NCI-H128 (cell line): ENCODE measurements around the gene ACTR8.

ENCODE experiments used
- DNase-seq: peaks from one replicate; lab custom pipeline; 2025; ENCODE audit not compliant: unreplicated experiment; lab: John Stamatoyannopoulos, UW

Gene ACTR8

DNA sequence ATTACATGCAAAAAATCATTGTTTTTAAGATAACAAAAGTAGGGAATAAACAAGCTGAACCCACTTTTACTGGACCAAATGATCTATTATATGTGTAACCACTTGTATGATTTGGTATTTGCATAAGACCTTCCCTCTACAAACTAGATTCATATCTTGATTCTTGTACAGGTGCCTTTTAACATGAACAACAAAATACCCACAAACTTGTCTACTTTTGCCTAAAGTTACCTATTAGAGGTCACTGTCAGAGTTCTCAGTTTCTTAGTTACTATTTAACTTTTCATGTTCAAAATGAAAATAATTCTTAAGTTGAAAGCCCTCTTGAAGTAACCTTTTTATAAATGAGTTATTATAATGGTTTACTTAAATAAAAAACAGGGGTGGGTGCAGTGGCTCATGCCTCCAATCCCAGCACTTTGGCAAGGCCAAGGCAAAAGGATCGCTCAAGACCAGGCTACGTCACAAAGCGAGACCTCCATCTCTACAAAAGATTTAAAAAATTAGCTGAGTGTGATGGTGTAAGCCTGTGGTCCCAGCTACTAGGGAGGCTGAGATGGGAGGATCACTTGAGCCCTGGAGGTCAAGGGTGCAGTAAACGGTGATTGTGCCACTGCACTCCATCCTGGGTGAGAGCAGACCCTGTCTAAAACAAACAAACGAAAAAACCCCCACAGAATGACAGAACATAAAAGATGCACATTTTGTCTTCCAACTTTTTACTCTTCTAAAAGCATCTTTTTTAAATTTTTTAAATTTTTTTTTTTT, 16.0 kb downstream of the ACTR8 start:
- DNase-seq, result no peak

DNA sequence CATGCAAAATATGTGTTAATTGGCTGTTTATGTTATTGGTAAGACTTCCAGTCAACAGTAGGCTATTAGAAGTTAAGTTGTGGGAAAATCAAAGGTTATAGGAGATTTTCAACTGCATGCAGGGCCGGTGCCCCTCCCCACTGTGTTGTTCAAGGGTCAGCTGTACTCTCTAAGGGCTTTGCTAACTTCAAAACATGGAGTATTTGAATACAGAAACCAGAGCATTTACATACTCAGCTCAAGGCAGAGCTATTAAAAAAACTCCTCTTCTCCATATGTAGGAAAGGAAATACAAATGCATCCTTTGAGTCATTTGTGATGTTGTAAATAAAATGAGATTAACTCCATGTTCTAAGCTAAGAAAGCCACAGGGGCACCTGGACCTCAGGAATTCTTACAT, 18.8 kb downstream of the ACTR8 start:
- DNase-seq, result no peak

DNA sequence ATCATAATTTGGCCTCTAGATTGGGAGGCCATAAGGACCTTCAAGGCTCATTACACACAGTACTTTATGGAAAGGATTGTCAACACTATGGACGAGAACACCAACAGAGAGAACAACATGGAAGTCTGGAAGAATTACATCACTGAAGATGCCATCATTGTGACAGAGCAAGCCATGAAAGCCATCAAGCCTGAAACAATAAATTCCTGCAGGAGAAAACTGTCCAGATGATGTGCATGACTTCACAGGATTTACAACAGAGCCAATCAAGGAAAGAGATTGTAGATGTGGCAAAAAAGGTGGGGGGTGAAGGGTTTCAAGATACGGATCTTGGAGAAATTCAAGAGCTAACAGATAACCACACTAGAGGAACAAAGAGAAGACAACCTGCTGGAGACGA, 19.7 kb downstream of the ACTR8 start:
- no peak for DNase-seq

DNA sequence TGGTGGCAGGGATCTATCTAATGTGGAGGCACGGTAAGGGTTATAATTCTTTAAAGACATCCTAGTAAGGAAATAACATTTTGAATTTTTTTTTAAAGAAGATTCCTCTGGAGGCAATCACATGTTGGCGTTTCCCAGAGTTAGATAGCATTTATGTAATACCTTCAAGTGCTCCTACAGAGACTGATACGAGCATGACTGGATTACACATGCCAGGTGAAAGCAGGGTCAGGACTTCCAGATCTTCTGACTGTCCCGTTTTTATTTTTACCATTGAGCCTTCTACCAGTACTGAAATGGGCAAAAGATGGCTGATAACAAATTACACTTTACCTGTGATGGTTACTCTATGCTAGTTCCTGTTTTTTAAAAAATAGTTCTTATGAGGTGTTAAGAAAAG, 21.8 kb downstream of the ACTR8 start:
- DNase-seq, result no peak

DNA sequence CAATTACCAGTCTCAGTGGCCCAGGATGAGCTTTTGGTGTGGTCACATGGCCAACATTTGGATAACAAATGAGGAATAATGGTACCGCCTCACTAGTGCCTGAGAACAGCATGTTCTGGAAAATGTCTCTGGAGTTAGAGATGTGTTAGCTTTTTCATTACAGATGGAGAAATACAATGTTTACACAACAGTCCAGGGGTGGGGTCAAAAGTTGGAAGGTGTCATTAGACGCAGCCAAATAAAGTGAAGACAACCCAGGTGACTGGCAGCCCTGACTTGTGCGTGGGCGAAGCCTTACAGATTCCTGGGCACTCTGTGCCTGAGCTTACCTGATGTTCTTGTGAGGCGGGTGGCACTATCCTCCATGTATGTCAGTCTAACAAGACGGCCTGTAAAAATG, 22.8 kb downstream of the ACTR8 start:
- no peak for DNase-seq

DNA sequence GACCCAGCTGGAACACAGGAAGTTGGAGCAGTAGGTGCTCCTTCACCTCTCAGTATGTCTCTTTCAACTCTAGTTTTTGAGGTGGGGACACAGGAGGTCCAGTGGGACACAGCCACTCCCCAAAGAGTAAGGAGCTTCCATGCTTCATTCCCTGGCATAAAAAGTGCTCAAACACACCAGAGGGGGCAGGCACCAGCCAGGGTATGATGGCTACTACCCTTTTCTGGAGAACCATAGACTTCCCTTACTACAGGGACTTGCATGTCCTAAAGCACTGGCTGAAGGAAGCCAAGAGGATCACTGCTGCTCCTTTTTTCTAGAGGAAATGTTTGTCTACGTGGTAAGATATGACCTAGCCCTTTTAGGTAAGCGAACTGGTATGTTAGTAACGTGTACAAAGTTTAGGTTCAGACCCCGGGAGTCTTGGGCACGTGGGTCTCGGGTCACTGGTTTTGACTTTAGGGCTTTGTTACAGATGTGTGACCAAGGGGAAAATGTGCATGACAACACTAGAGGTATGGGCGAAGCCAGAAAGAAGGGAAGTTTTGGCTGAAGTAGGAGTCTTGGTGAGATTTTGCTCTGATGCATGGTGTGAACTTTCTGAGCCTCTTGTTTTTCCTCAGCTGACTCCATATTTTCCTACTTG, 23.7 kb downstream of the ACTR8 start:
- DNase-seq, result no peak

DNA sequence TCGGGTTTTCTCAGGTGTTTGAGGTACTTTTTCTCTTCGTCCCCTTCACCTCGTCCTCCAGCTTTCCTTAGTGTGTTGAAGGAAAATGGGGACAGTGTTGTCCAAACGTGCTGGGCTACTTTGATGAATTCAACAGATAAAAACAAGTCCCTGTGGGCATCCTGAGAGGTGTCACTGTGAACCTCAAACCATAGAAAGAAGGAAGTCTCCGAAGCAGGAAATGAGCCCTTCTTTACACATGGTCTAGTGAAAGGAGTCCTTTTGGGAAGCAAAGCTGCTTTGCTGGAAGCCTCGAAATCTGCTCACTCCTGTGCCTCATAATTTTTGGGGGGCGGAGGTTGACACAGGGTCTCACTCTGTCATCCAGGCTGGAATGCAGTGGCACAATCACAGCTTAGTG, 25.0 kb downstream of the ACTR8 start:
- no peak for DNase-seq

DNA sequence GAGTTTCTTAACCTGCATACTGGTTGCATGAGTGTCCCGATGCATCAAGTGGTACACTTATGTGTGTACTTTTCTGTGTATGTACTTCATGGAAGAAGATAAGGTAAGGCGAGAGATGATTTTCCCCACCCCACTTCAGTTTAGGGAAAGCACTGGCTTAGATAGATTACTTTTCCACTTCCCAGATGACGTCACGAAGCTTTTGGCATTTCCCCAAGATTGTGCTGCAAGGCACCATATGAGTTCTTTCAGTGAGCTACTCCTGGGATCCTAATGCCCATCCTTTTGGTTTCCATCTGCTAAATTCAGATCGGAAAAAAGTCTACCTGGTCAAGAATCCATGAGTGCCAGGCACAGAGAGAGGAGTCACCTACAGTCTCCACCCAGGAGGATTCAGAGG, 31.1 kb downstream of the ACTR8 start:
- DNase-seq, result no peak

DNA sequence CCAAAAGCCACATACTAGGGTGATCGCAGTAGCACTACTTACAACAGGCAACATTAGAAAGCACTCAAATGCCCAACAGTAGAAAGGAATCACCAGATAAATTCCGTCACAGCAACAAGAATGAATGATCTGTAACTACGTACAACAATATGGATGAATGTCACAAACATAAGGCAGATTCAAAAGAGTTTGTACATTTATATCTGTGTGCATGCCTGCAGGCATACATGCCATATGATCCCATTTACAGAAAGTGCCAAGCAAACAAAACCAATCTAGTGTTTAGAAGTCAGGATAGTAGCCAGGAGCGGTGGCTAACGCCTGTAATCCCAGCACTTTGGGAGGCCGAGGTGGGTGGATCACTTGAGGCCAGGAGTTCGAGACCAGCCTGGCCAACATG, 32.0 kb downstream of the ACTR8 start:
- no peak for DNase-seq

DNA sequence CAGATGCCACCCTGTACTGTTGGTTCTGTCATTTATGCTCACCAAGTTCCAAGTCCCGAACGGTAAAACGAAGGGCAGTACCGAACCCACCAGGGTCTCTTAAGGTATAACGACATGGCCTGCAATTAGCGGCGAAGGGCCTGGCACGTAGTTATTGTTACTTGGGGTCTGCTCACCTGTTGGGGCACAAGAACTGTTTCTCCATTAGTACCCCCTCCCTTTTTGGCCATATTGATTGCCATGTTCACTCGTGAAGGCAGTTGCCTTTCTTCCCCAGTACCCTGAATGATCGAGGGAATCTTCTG, 35.1 kb downstream of the ACTR8 start:
- DNase-seq, result no peak

DNA sequence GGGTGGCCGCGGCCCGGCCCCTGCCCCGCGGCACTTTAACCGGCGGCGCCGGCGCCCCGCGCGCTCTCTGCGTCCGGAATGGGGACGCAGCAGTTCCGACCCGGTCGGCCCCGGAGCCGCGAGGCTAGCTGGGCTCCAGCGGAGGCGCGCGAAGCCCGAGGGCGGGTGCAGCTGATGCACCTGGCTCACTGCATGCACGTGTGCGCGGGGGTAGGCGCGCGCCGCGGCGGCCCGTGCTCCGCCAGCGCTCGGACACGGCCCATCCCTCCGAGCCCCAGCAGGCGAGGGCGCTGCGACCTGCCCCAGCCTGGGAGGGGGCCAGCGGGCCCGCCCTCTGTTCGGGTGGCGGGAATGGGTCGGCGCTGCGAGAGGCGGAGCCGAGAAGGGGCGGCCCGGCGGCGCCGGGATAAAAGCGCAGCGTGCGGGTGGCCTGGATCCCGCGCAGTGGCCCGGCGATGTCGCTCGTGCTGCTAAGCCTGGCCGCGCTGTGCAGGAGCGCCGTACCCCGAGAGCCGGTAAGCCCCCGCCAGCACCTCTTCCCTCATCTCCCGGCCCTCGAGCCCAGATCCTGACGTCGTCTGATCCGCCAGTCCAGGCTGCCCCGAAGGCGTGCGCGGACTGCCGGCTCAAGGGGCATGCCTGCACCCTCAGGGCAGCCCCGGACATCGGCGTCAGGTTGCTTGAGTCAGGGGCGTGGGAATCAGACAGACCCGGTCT, 35.7 kb downstream of the ACTR8 start, which contains the start of the genes CHDH and IL17RB:
CHDH (minus strand) TSS at position 286 of the 717 bp plus-strand sequence. CDS start 22,411 bp downstream, outside the sequence.
IL17RB (plus strand) TSS at position 435 of the 717 bp plus-strand sequence; CDS start at position 456, 21 bp downstream.
- DNase-seq, result peak; percentile 18

DNA sequence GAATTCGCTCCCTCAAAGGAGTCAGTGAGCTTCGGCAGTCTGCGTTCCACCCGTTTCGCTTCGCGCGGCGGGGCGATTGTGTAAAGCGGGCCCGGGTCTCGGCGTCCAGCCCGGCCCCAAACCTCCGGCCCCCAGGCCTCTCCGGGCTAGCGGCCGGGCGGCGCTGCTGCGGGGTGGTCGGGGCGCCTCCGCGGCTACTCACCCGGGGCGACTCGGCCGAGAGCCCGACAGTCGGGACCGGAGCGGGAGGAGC, 36.1 kb downstream of the ACTR8 start:
- DNase-seq, result no peak

DNA sequence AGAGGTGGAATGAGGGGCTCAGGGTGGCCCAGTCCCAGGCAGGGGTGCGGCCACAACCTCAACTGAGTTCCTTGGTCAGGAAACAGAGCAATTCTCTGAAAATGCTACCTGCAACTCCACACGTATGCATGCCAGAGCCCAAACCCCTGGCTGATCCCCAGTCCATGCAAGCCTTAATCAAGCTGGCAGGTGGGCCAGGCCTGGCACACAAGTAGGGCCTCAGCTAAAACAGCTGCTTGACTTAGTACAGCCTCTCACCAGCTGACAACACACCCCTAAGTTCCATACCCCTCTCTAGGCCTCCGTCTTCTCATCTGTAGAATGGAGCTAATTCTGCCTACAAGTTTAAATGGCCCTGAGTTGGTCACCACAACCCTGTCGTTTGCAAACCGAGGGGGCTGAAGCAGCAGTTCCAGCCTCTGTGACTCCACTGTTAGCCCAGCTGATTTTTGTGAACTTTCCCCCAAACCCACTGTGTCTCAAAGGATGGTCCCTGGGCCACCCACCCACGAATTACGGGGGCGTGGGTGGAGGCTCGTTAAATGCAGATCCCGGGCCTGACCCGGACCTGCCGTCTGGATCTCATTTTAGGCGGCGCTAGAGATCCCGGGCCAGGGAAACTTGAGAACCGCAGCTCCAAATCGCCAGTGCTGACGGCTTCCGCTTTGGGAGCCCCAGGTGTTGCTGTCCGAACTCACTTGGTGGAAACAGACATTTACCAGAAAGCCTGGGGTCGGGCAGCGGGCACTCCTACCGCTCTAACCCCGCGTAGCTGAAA, 36.7 kb downstream of the ACTR8 start:
- DNase-seq, result no peak

DNA sequence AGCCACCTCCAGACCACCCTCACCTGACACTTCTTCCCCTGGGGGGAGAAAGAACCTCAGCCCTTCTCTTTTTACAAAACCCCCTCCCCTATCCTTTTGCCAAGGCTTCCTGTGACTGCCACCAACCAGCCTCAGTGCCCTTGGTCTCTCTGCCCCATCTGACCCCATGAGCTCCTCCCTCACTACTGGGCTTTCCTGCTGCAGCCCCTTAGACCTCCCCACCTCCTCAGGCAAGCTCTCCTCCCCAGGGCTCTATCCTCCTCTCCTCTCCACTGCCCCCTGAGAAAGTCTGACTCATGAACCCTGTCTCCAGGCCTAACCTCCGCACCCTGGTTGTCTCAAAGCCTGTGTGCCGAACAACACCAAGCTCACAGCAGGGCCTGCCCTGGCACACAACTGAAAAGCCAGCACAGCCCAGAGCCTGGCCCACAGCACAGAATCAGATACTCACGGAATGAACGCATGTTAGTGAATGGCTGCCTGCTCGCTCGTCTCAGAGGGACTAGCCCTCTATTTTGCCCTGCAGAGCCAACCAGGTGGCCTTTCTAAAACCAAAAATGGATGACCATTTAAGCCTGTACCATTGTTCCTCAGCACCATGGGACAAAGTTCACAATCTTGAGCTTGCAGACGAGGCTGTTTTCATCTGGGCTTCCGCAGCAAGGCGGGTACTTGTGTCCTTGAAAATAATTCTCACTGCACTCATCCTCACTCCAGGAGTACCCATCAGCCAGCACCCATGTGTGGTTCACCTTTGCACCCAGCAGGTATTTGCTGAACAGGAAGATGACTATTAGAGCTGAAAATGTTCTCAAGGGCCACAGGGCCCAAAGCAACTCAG, 37.5 kb downstream of the ACTR8 start:
- DNase-seq, result no peak

DNA sequence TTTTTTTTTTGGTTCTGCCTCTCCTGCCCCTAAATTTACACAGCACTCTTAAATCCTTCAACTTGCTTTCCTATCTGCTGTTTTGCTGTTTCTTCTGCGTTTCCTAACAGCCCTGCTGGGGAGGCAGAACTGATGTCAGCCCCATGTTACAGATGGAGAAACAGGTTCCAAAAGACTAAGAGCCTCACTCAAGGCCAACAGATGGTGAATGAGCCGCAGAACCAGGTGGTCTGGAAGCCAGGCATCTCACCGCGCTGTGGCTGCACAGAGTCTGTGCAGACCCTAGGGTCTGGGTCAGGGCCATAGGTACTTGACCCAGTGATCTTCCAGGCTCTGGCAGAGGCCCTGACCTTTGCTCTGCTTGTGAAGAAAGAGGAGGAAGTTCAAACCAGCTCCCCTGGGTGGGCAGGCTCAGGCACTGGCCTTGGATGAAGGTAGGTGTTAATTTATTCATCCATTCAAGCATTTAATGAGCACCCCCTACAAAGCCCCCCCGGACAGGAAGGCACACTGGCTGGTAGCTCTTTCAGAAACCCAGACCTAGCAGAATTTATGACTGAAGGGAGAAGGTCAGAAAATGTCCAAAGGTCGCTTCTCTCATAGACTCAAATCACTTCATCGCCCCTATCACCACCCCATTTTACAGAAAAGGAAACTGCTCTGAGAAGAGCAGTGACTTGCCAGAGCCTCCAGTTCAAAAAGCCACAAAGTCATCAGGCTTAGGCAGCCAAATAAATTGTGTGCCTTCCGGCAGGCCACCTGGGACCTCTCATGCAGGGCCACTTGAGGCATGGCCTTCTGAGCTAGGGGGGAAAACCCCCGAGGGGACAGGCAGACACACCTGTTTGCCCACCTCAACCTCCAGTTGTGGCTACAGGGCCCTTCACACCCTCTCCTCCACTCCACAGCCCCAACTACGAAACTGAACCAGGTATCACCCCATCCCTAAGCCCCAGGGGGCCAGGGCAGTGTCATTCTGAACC, 38.5 kb downstream of the ACTR8 start:
- DNase-seq, result no peak

DNA sequence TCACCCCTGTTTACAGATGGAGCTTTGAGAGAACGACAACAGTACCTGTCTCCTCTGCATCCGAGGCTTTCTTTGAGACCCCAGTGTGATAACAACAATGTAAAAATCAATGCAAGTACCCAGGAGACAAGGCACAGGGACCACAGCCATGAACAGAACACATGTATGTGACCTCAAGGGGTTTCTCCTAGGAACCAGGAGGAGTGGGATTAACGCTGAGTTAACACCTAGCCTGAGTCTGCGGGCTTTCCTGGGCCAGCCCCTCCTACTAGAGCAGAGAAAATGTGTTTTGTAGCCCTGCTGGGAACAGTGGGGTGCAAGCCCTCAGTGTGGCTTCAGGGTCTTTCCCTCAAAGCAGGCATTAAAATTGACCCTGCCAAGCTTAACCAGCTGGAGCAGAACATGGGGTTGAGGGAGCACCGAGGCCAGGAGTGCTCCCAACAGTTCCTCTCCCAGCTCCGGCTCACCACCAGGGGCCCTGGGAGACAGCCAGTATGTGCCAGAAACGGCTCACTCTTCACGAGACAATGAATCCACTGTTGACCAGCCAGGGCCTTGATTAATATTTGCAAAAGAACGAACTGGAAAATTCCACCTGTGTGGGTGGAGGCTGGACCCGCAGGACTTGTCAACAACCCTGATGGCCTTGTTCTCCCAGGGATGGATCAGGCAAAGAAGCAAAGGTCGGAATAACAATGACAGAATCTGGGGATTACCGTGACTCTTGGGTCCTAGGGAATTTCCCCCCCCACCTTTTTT, 39.3 kb downstream of the ACTR8 start:
- DNase-seq, result no peak

DNA sequence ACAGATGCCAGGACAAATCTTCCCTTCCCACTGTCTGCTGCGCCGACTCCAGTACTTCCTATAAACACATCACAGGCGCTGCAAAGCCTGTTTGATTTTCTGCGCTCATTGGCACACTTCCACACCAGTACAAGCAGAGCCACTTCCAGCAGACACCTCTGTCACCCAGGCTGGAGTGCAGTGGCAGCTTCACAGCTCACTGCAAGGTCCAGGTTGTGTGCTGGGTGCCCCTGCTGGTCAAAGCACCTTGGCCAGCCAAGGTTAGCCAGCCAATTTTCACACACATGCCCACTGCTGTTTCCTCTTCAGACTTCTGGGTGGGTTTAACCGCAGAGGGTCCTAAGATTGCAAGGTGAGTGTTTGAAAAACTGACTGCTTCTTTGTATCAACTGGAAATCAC, 40.7 kb downstream of the ACTR8 start:
- DNase-seq, result no peak

DNA sequence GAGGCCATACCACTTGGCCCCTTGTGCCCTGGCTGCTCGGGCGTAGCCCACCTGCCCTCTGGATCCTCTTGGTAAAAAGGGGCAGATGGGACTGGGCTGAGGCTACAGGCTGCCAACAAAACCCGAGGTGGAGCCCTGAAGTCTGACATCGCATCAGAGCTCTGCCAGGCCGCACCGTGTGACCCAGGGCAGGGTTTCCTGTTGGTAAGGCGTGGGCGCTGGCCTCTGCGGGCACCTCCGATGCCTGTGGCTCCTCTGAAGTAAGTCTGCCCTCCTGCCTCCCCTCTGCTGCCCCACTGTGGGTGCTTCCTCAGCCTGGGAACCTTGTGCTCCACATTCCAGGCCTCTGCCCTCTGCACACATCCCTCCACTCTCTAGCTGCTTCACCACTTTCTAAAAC, 44.6 kb downstream of the ACTR8 start:
- no peak for DNase-seq
